H1 (cell line): ENCODE measurements around the gene KLF4. TPM values are rescaled to one million over a fixed set of nuclear protein-coding genes. Genes with fewer than 3 reads are reported as not detected.

Experiments used
- CTCF ChIA-PET: fragments of 300-600 bp; sonication (Branson Sonifier 250); formaldehyde crosslinking; loops from one replicate; lab custom pipeline; 2021; ENCODE audit not compliant: partially characterized antibody; lab: Charles Lee
- POLR2A ChIA-PET: fragments of 300-600 bp; sonication (Branson Sonifier 250); formaldehyde crosslinking; loops from one replicate; lab custom pipeline; 2021; ENCODE audit warnings: inconsistent platforms; ENCODE audit not compliant: partially characterized antibody; lab: Charles Lee
- DNase-seq, 2 experiments: peaks; one replicate each; pipeline versions ENCODE4 v3.0.0 to v3.0.0-alpha.2; 2010 to 2022; ENCODE audit warnings: low spot score in 2 of 2, low read depth in 1 of 2, mixed read lengths in 1 of 2
- FAIRE-seq: peaks from 2 replicates; lab custom pipeline; 2011; peaks lifted over from hg19 to GRCh38; lab: Jason Lieb, UNC
- H2AFZ ChIP-seq: 2 replicates; pipeline ENCODE4 v1.8.1; 2012; ENCODE audit warnings: low read length, inconsistent platforms
- H2AK5ac ChIP-seq: 2 replicates; pipeline ENCODE4 v1.6.1; 2013; ENCODE audit warnings: low read depth, low read length
- H2BK120ac ChIP-seq: replicated peaks from 2 replicates; pipeline ENCODE3; 2013; ENCODE audit warnings: low read depth, low read length, inconsistent platforms
- H2BK12ac ChIP-seq: 2 replicates; pipeline ENCODE4 v1.6.1; 2013; ENCODE audit warnings: low read depth, low read length
- H2BK15ac ChIP-seq: 2 replicates; pipeline ENCODE4 v1.6.1; 2013; ENCODE audit warnings: low read length
- H2BK20ac ChIP-seq: 2 replicates; pipeline ENCODE4 v1.6.1; 2013; ENCODE audit warnings: low read length
- H2BK5ac ChIP-seq: 2 replicates; pipeline ENCODE4 v1.6.1; 2013; ENCODE audit warnings: low read depth, low read length
- H3K14ac ChIP-seq: 2 replicates; pipeline ENCODE4 v1.6.1; 2013; ENCODE audit warnings: inconsistent platforms; ENCODE audit not compliant: insufficient read length
- H3K18ac ChIP-seq: 2 replicates; pipeline ENCODE4 v1.6.1; 2013; ENCODE audit warnings: low read length; ENCODE audit errors: extremely low read depth
- H3K23ac ChIP-seq: 2 replicates; pipeline ENCODE4 v1.6.1; 2013; ENCODE audit warnings: inconsistent platforms; ENCODE audit not compliant: insufficient read length
- H3K23me2 ChIP-seq: 2 replicates; pipeline ENCODE4 v1.6.1; 2013; ENCODE audit warnings: low read depth, low read length
- H3K27ac ChIP-seq: 2 replicates; pipeline ENCODE4 v1.6.1; 2011; ENCODE audit warnings: low read depth, low read length, inconsistent platforms
- H3K27me3 ChIP-seq, 4 experiments: replicated peaks in 1 of 4; 1 replicate in 1 of 4; 2 replicates in 3 of 4; pipeline versions ENCODE4 v1.6.1 to v1.8.1; 2011 to 2013; ENCODE audit warnings: low read length in 3 of 4, mild to moderate bottlenecking in 3 of 4, inconsistent platforms in 2 of 4, mixed read lengths in 2 of 4, moderate library complexity in 1 of 4; ENCODE audit not compliant: control insufficient read depth in 3 of 4, insufficient read depth in 3 of 4; ENCODE audit errors: extremely low read depth in 1 of 4
- H3K36me3 ChIP-seq, 4 experiments: 2 replicates each; pipeline versions ENCODE4 v1.6.1 to v1.8.1; 2011 to 2013; ENCODE audit warnings: mild to moderate bottlenecking in 4 of 4, low read length in 3 of 4, moderate library complexity in 2 of 4, control low read depth in 1 of 4, inconsistent platforms in 1 of 4; ENCODE audit not compliant: insufficient read depth in 4 of 4, control insufficient read depth in 2 of 4
- H3K4ac ChIP-seq: replicated peaks from 2 replicates; pipeline ENCODE3; 2013; ENCODE audit warnings: low read length, low read depth, mixed read lengths, inconsistent platforms; ENCODE audit not compliant: insufficient read length
- H3K4me1 ChIP-seq, 4 experiments: replicated peaks in 1 of 4; 1 replicate in 1 of 4; 2 replicates in 3 of 4; pipeline versions ENCODE4 v1.6.1 to v1.8.1; 2011 to 2013; ENCODE audit warnings: low read length in 3 of 4, inconsistent platforms in 2 of 4, mixed read lengths in 1 of 4; ENCODE audit not compliant: insufficient read depth in 4 of 4, control insufficient read depth in 3 of 4
- H3K4me2 ChIP-seq, 2 experiments: 2 replicates each; pipeline versions ENCODE4 v1.6.1 to v1.8.1; 2011 to 2013; ENCODE audit warnings: low read depth in 2 of 2, low read length in 2 of 2, control low read depth in 1 of 2, inconsistent platforms in 1 of 2, mild to moderate bottlenecking in 1 of 2; ENCODE audit not compliant: insufficient read depth in 1 of 2
- H3K4me3 ChIP-seq, 4 experiments: fragments of 200-600, 300-600 bp in 1 of 4; sonication (generic), shearing (Covaris generic), sonication (Bioruptor Twin) in 1 of 4; 2 replicates each; pipeline versions ENCODE4 v1.5.1 to v1.8.1; 2011 to 2016; ENCODE audit warnings: low read length in 4 of 4, low read depth in 3 of 4, control low read depth in 2 of 4, inconsistent platforms in 2 of 4, mild to moderate bottlenecking in 2 of 4, mixed read lengths in 1 of 4, moderate library complexity in 1 of 4; ENCODE audit not compliant: insufficient read depth in 2 of 4; ENCODE audit errors: extremely low read depth in 1 of 4
- H3K56ac ChIP-seq: replicated peaks from 2 replicates; pipeline ENCODE3; 2013; ENCODE audit warnings: low read depth, mild to moderate bottlenecking, mixed read lengths, low read length, inconsistent platforms; ENCODE audit not compliant: insufficient read length
- H3K79me1 ChIP-seq: 2 replicates; pipeline ENCODE4 v1.6.1; 2013; ENCODE audit warnings: low read depth, low read length, control low read depth
- H3K79me2 ChIP-seq, 2 experiments: 2 replicates each; pipeline versions ENCODE4 v1.6.1 to v1.8.1; 2012 to 2013; ENCODE audit warnings: low read length in 2 of 2, mild to moderate bottlenecking in 2 of 2, inconsistent platforms in 1 of 2; ENCODE audit not compliant: insufficient read depth in 2 of 2, control insufficient read depth in 1 of 2
- H3K9ac ChIP-seq, 4 experiments: replicated peaks in 1 of 4; 1 replicate in 1 of 4; 2 replicates in 3 of 4; pipeline versions ENCODE4 v1.6.1 to v1.8.1; 2011 to 2013; ENCODE audit warnings: low read depth in 3 of 4, low read length in 3 of 4, control low read depth in 2 of 4, mild to moderate bottlenecking in 2 of 4, moderate library complexity in 2 of 4, inconsistent platforms in 1 of 4; ENCODE audit errors: extremely low read depth in 1 of 4
- H3K9me3 ChIP-seq, 2 experiments: 2 replicates each; pipeline versions ENCODE4 v1.6.1 to v1.8.1; 2012 to 2013; ENCODE audit warnings: mild to moderate bottlenecking in 2 of 2, moderate library complexity in 2 of 2, control low read depth in 1 of 2, inconsistent platforms in 1 of 2, low read depth in 1 of 2, low read length in 1 of 2, mixed read lengths in 1 of 2; ENCODE audit not compliant: insufficient read depth in 2 of 2
- H4K20me1 ChIP-seq, 2 experiments: replicated peaks in 1 of 2; 2 replicates each; pipeline versions ENCODE3 to v1.8.1; 2011 to 2013; ENCODE audit warnings: inconsistent platforms in 2 of 2, low read length in 2 of 2, mild to moderate bottlenecking in 1 of 2; ENCODE audit not compliant: insufficient read depth in 2 of 2, control insufficient read depth in 1 of 2
- H4K5ac ChIP-seq: 2 replicates; pipeline ENCODE4 v1.6.1; 2013; ENCODE audit warnings: low read length, low read depth, mixed read lengths, inconsistent platforms; ENCODE audit not compliant: insufficient read length
- H4K8ac ChIP-seq: 2 replicates; pipeline ENCODE4 v1.8.0; 2013; ENCODE audit warnings: mild to moderate bottlenecking, moderate library complexity, low read length, inconsistent platforms; ENCODE audit not compliant: insufficient read depth; ENCODE audit errors: extremely low read depth
- H4K91ac ChIP-seq: replicated peaks from 2 replicates; pipeline ENCODE3; 2013; ENCODE audit warnings: low read length, mixed read lengths, inconsistent platforms; ENCODE audit not compliant: insufficient read length
- GABPA ChIP-seq: IDR thresholded peaks from 2 replicates; pipeline ENCODE4 v1.6.1; 2011; ENCODE audit warnings: mild to moderate bottlenecking, low read length, moderate library complexity, borderline replicate concordance; ENCODE audit not compliant: insufficient read depth
- TAF1 ChIP-seq: IDR thresholded peaks from 2 replicates; pipeline ENCODE4 v1.6.1; 2011; ENCODE audit warnings: mild to moderate bottlenecking, low read depth, low read length
- WGBS, 2 experiments: shearing (Covaris generic) in 1 of 2; methylation state at CpG; one replicate each; pipeline versions ENCODE4 v1.1.6 to v1.1.7; 2013 to 2015; ENCODE audit warnings: low lambda C conversion rate in 2 of 2, mixed read lengths in 2 of 2, inconsistent platforms in 1 of 2, low coverage in 1 of 2, missing lambda C conversion rate in 1 of 2; ENCODE audit not compliant: insufficient replicate concordance in 2 of 2, insufficient coverage in 1 of 2, insufficient read length in 1 of 2; ENCODE audit errors: extremely low coverage in 1 of 2, missing lambda C conversion rate in 1 of 2; 5-methylcytosine and 5-hydroxymethylcytosine counted together
- polyA plus RNA-seq, 7 experiments: library from polyadenylated mRNA; depleted of rRNA in 3 of 7; stranded (reverse) in 5 of 7; unstranded in 2 of 7; fragments of >200 nt in 5 of 7; fragments of 200-250 nt in 2 of 7; gene quantifications; 1 replicate in 5 of 7; 2 replicates in 1 of 7; 4 replicates in 1 of 7; pipeline versions ENCODE4 v1.2.1 to v1.2.3, GENCODE V29; 2011 to 2013; ENCODE audit warnings: missing spikeins in 2 of 7, mixed read lengths in 2 of 7
- total RNA-seq: library from RNA; stranded (reverse); fragmentation: NEBNext Ultra II Directional; extraction: Animal tissue kit (Norgen Biotek cat#: 25700); gene quantifications from 2 replicates; pipeline ENCODE4 v1.2.1, GENCODE V29; 2021
- TF ChIP-seq, protein P1 (sequence below): IDR thresholded peaks from 2 replicates; pipeline ENCODE4 v1.6.1; 2011; ENCODE audit warnings: low read depth, mild to moderate bottlenecking, low read length; ENCODE audit not compliant: insufficient read depth

Gene KLF4
- total and polyA plus RNA-seq, 2 of the 8 experiments (the other 6 are each of a cell fraction or from before 2014, with no cell fraction given) = 0.77 to 2.8 TPM

DNA sequence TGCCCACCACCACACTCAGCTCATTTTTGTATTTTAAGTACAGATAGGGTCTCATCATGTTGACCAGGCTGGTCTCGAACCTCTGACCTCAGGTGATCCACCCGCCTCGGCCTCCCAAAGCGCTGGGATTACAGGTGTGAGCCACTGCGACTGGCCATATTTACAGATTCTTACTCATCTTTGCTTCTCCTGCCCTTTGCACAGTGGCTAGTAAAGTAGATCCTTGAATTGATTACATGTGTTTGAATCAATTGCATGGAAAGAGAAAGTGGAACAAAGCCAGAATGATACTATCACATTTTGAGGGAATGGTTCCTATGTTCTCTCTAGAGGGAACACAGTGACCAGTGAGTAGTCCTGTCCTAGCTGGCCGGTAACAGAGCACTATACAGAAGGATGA, 15.4 kb downstream of the KLF4 start:
- H3K23me2 ChIP-seq = no peaks in the 10 kb centered on the region
- peaks cover 0 to 4% (median 2%) of the 10 kb centered on the region in 4 experiments; a peak in 1 of 7 replicates for H3K4me1 ChIP-seq
- no peaks in the 10 kb centered on the region for H3K79me1 ChIP-seq
- WGBS, 2 experiments = 97% methylated on average over 6 of the region's 6 CpGs; no CpG with 5 or more reads in 1 of the 2 experiments
- H3K23ac ChIP-seq = no peak overlapping the region
- no peak overlapping the region for H3K14ac ChIP-seq
- no peak overlapping the region for H2BK5ac ChIP-seq
- no peak overlapping the region for H2BK20ac ChIP-seq
- DNase-seq (no peak), FAIRE-seq (no peak)
- no peak overlapping the region for H2AFZ ChIP-seq
- H2BK15ac ChIP-seq = no peak overlapping the region
- no peaks in the 10 kb centered on the region for H3K9me3 ChIP-seq
- no peak overlapping the region for H4K5ac ChIP-seq
- no peak overlapping the region for H3K9ac ChIP-seq
- no peak overlapping the region for H2BK120ac ChIP-seq
- H3K4ac ChIP-seq = no peak overlapping the region
- ChIA-PET CTCF (interaction anchor here (0.7 to 3.5 kb wide), 6 partner anchors 8 to 1061 kb away, joined by 3 to 17 read pairs (median 5); no protein-coding TSS in a partner anchor), POLR2A (no interaction called here)
- H2AK5ac ChIP-seq = no peak overlapping the region
- H4K20me1 ChIP-seq = no peaks in the 10 kb centered on the region
- H4K91ac ChIP-seq = no peak overlapping the region
- no peak overlapping the region for H3K56ac ChIP-seq
- no peaks in the 10 kb centered on the region for H3K27me3 ChIP-seq
- no peak overlapping the region for H2BK12ac ChIP-seq
- H3K18ac ChIP-seq = no peak overlapping the region
- no peaks in the 10 kb centered on the region for H3K36me3 ChIP-seq
- no peak overlapping the region for H3K4me2 ChIP-seq
- H3K79me2 ChIP-seq = no peaks in the 10 kb centered on the region
- H3K27ac ChIP-seq = no peak overlapping the region
- no peak overlapping the region for H4K8ac ChIP-seq
- no peak overlapping the region for H3K4me3 ChIP-seq
- TF ChIP-seq GABPA = no peak
- TF ChIP-seq, protein P1, sequence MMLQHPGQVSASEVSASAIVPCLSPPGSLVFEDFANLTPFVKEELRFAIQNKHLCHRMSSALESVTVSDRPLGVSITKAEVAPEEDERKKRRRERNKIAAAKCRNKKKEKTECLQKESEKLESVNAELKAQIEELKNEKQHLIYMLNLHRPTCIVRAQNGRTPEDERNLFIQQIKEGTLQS = no peak
- no peak for TF ChIP-seq TAF1
